Measurements from ENCODE around the gene SNIP1.
"Not testable (repeated sequence)": the region's sequence is repeated elsewhere in the genome, so short reads cannot be mapped to it uniquely, and the experiment has no call there.

The SNIP1 gene

GRCh38 chr1:37506740-37507139 is 47.4 kb downstream of the SNIP1 start:
- DNase-seq = no peak

GRCh38 chr1:37502791-37503190 is 51.3 kb downstream of the SNIP1 start:
- DNase-seq = not testable (repeated sequence)

- no peak for DNase-seq
Measured at GRCh38 chr1:37502104-37502503, 52.0 kb downstream of the SNIP1 start.

- no peak for DNase-seq
Measured at GRCh38 chr1:37501661-37502060, 52.4 kb downstream of the SNIP1 start.

- DNase-seq = no peak
Measured at GRCh38 chr1:37498872-37499617, 55.0 kb downstream of the SNIP1 start.

- DNase-seq = no peak
Measured at GRCh38 chr1:37497832-37498231, 56.3 kb downstream of the SNIP1 start.

- DNase-seq = no peak
Measured at GRCh38 chr1:37495875-37496274, 58.2 kb downstream of the SNIP1 start.

- DNase-seq = no peak
Measured at GRCh38 chr1:37493336-37494098, 60.6 kb downstream of the SNIP1 start.

- DNase-seq = no peak
Measured at GRCh38 chr1:37487619-37487984, 66.5 kb downstream of the SNIP1 start.

- DNase-seq = no peak
Measured at GRCh38 chr1:37486680-37487618, 67.1 kb downstream of the SNIP1 start.

GRCh38 chr1:37485902-37486679 is 68.0 kb downstream of the SNIP1 start:
- DNase-seq = no peak
